ENCODE measurements around the gene GLTPD2. TPM values are rescaled to one million over a fixed set of nuclear protein-coding genes. Genes with fewer than 3 reads are reported as not detected.

Gene GLTPD2
- total and polyA plus RNA-seq, 10 of the 15 experiments (the other 5 are each of a cell fraction or from before 2014, with no cell fraction given): 0.16 to 0.34 TPM; not detected in 8

DNA sequence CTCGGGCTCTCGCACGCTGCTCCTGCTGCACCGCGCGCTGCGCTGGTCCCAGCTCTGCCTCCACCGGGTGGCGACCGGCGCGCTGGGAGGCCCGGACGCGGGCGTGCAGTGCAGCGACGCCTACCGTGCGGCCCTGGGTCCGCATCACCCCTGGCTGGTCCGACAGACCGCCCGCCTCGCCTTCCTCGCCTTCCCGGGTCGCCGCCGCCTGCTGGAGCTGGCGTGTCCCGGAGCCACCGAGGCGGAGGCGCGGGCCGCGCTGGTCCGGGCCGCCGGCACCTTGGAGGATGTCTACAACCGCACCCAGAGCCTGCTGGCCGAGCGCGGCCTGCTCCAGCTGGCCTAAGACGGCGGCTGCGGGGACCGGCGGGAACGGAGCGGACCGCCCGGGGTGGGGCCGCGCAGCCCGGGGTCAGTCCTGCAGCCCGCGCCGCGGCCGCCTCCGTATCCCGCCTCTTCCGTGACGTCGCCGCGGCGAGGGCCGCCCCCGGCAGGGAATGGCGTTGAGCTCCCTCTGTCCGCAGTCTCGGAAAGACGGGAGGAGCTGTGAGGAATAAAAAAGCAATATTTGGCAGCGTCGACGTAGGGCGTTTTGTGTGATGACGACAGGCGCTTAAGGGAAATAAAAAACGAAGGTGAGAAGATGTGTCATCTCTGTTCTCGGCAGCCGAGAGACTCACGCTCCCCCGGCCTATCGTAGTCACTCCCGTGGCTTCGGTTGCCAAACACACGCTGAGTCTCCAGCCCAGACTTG is 1.4 kb downstream of the GLTPD2 start (continued):
- TF ChIP-seq RUNX3 (IDR thresholded peaks at IDR 0.05; ENCODE audit: low read length) (no peak), KDM1A (IDR thresholded peaks at IDR 0.05; ENCODE audit: borderline replicate concordance) (no peak), SIX5 (IDR thresholded peaks at IDR 0.05; ENCODE audit: low read depth, low read length, severe bottlenecking) (no peak), RBBP5 (conservative IDR thresholded peaks at IDR 0.05) (no peak), CBFB (IDR thresholded peaks at IDR 0.05; ENCODE audit: low read depth) (no peak), SMC3 (IDR thresholded peaks at IDR 0.05; ENCODE audit: borderline replicate concordance, low read length) (peak; percentile 51; the same call in 1 of the 2 replicates), STAT1 (conservative IDR thresholded peaks at IDR 0.05) (no peak), SP1 (IDR thresholded peaks at IDR 0.05; ENCODE audit: low read depth, low read length) (no peak), TAF1 (IDR thresholded peaks at IDR 0.05; ENCODE audit: borderline replicate concordance, low read depth, low read length) (peak; percentile 22; the same call in 1 of the 2 replicates), NKRF (conservative IDR thresholded peaks at IDR 0.05) (0 out of 2 replicates have a peak, but pooled peaks have one; percentile 87), ZNF24 (IDR thresholded peaks at IDR 0.05) (peak; percentile 71), MTA2 (IDR thresholded peaks at IDR 0.05; ENCODE audit: low read depth) (no peak), POLR2AphosphoS2 (IDR thresholded peaks at IDR 0.05; ENCODE audit: low read depth, low read length) (no peak), BRCA1 (IDR thresholded peaks at IDR 0.05; ENCODE audit: low read depth, low read length) (no peak), ZBED1 (IDR thresholded peaks at IDR 0.05; ENCODE audit: borderline replicate concordance) (no peak), SREBF2 (IDR thresholded peaks at IDR 0.05; ENCODE audit: low read length) (no peak), PAX5 (IDR thresholded peaks at IDR 0.05; ENCODE audit: borderline replicate concordance, low read depth, low read length) (no peak; the same call in 1 of the 2 replicates), EP300 (IDR thresholded peaks at IDR 0.05; ENCODE audit: borderline replicate concordance in 1 of 2, control insufficient read depth in 1 of 2, low read depth in 2 of 2, low read length in 2 of 2) (no peak), HDAC6 (IDR thresholded peaks at IDR 0.05; ENCODE audit: unreplicated experiment) (no peak), SUPT20H (IDR thresholded peaks at IDR 0.05; ENCODE audit: borderline replicate concordance, control insufficient read depth, low read depth, low read length) (no peak), BACH1 (IDR thresholded peaks at IDR 0.05; ENCODE audit: borderline replicate concordance) (peak; percentile 85), ATF3 (IDR thresholded peaks at IDR 0.05; ENCODE audit: borderline replicate concordance, extremely low read depth, low read depth, low read length) (peak; percentile 14; the same call in 1 of the 2 replicates), CEBPB (IDR thresholded peaks at IDR 0.05; ENCODE audit: borderline replicate concordance in 1 of 2, low read depth in 2 of 2, low read length in 2 of 2) (no peak), JUND (IDR thresholded peaks at IDR 0.05; ENCODE audit: low read depth, low read length) (no peak), NR2C1 (IDR thresholded peaks at IDR 0.05) (peak; percentile 51), MEF2A (IDR thresholded peaks at IDR 0.05; ENCODE audit: insufficient read depth, low read depth, low read length) (0 out of 2 replicates have a peak, but pooled peaks have one; percentile 24)
- TF ChIP-seq, protein P1, sequence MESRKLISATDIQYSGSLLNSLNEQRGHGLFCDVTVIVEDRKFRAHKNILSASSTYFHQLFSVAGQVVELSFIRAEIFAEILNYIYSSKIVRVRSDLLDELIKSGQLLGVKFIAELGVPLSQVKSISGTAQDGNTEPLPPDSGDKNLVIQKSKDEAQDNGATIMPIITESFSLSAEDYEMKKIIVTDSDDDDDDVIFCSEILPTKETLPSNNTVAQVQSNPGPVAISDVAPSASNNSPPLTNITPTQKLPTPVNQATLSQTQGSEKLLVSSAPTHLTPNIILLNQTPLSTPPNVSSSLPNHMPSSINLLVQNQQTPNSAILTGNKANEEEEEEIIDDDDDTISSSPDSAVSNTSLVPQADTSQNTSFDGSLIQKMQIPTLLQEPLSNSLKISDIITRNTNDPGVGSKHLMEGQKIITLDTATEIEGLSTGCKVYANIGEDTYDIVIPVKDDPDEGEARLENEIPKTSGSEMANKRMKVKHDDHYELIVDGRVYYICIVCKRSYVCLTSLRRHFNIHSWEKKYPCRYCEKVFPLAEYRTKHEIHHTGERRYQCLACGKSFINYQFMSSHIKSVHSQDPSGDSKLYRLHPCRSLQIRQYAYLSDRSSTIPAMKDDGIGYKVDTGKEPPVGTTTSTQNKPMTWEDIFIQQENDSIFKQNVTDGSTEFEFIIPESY (IDR thresholded peaks at IDR 0.05): no peak
